GM12891 (cell line): ENCODE measurements around the gene DDX47.

Experiments used
- PAX5 ChIP-seq: IDR thresholded peaks from 2 replicates; pipeline ENCODE4 v1.6.1; 2011; ENCODE audit warnings: low read length, moderate library complexity, mild to moderate bottlenecking; ENCODE audit not compliant: insufficient read depth, severe bottlenecking
- POLR2A ChIP-seq: IDR thresholded peaks from 2 replicates; pipeline ENCODE4 v1.6.1; 2011; ENCODE audit warnings: low read depth, low read length, control low read depth
- POLR2AphosphoS5 ChIP-seq: IDR thresholded peaks from 2 replicates; pipeline ENCODE4 v1.6.1; 2011; ENCODE audit warnings: low read depth, low read length, control low read depth
- POU2F2 ChIP-seq: IDR thresholded peaks from 2 replicates; pipeline ENCODE4 v1.6.1; 2011; ENCODE audit warnings: low read depth, mild to moderate bottlenecking, control low read depth, low read length, moderate library complexity
- TAF1 ChIP-seq: IDR thresholded peaks from 2 replicates; pipeline ENCODE4 v1.6.1; 2011; ENCODE audit warnings: low read depth, low read length, control low read depth

GRCh38 chr12:12872139-12872933, 59.2 kb downstream of the DDX47 start:
- TF ChIP-seq POLR2A (no peak), TAF1 (no peak), POLR2AphosphoS5 (no peak), PAX5 (no peak), POU2F2 (no peak)
